Measurements from ENCODE around the gene THBS1.
A peak's percentile ranks its signal among the peaks of the same experiment; 100 is the strongest.

THBS1 gene

GRCh38 chr15:39575180-39575579, 5.7 kb upstream of the THBS1 start:
- no peak for DNase-seq

GRCh38 chr15:39578851-39579486, 1.9 kb upstream of the THBS1 start:
- no peak for DNase-seq

- DNase-seq: peak; percentile 20 to 36 (median 27)
Observed at GRCh38 chr15:39579487-39580116, 1.3 kb upstream of the THBS1 start.

GRCh38 chr15:39580117-39580484, 778 bp upstream of the THBS1 start:
- peak; percentile 91 to 95 (median 95) for DNase-seq

- peak in 1 of 3 donors; percentile 15 for DNase-seq
Observed at GRCh38 chr15:39581242-39581792, 438 bp downstream of the THBS1 start.

- peak; percentile 23 to 45 (median 43) for DNase-seq
Observed at GRCh38 chr15:39581793-39582285, 960 bp downstream of the THBS1 start.

GRCh38 chr15:39582286-39582976, 1.6 kb downstream of the THBS1 start:
- DNase-seq: no peak

- no peak for DNase-seq
Observed at GRCh38 chr15:39582977-39583595, 2.2 kb downstream of the THBS1 start.

- peak; percentile 48 to 60 (median 57) for DNase-seq
Observed at GRCh38 chr15:39583596-39584265, 2.9 kb downstream of the THBS1 start.

GRCh38 chr15:39584266-39584659, 3.4 kb downstream of the THBS1 start:
- no peak for DNase-seq

- no peak for DNase-seq
Observed at GRCh38 chr15:39584662-39585388, 3.9 kb downstream of the THBS1 start.

- DNase-seq: no peak
Observed at GRCh38 chr15:39585389-39585841, 4.5 kb downstream of the THBS1 start.

- DNase-seq: no peak
Observed at GRCh38 chr15:39585871-39586301, 5.0 kb downstream of the THBS1 start.

GRCh38 chr15:39586387-39587095, 5.7 kb downstream of the THBS1 start:
- no peak for DNase-seq

GRCh38 chr15:39587096-39587721, 6.3 kb downstream of the THBS1 start:
- DNase-seq: no peak

- DNase-seq: no peak
Observed at GRCh38 chr15:39587731-39588530, 7.1 kb downstream of the THBS1 start.

- no peak for DNase-seq
Observed at GRCh38 chr15:39588531-39589192, 7.8 kb downstream of the THBS1 start.

GRCh38 chr15:39589193-39589814, 8.4 kb downstream of the THBS1 start:
- no peak for DNase-seq
